GM21390 (cell line): ENCODE measurements around the gene NRXN3.
"Not testable (repeated sequence)": the region's sequence is repeated elsewhere in the genome, so short reads cannot be mapped to it uniquely, and the experiment has no call there.

ENCODE experiments used
- ATAC-seq: cut with Tn5 transposase; IDR thresholded peaks from one replicate; pipeline ENCODE4 v1.9.1; 2021; ENCODE audit not compliant: unreplicated experiment

Gene NRXN3

GRCh38 chr14:79098324-79098723 lies 928.2 kb downstream of the NRXN3 start:
- ATAC-seq = no peak

DNA sequence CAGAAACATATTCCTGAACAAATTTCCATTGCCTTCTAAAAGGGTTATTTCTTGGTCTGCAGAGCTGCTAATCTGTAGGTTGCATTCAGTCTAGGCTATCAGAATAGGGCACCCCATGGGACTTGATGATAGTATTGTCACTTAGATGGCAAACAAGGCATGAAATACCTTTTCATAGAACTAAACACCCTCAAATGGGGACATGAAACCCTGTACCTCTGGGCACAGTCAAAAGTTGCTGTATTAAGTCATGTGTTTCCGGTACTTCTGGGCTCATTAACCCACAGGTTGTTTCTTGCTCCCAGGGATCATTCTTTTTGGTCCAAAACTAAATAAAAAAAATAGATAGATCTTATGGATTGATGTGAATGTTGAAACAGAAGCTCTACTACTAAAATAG lies 930.4 kb downstream of the NRXN3 start:
- ATAC-seq = no peak

GRCh38 chr14:79101388-79101787 lies 931.2 kb downstream of the NRXN3 start:
- no peak for ATAC-seq

GRCh38 chr14:79103764-79104163 lies 933.6 kb downstream of the NRXN3 start:
- no peak for ATAC-seq

DNA sequence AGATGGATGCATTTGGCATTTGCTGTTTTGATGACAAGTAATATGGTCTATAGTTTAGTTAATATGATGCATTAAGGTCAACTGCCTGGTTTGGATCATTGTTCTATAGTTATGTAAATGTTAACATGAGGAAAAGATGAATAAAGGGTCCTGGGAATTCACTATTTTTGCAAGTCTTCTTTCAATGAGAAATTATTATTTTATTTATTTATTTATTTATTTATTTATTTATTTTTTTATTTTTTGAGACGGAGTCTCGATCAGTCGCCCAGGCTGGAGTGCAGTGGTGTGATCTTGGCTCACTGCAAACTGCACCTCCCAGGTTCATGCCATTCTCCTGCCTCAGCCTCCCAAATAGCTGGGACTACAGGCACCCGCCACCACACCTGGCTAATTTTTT lies 940.4 kb downstream of the NRXN3 start:
- ATAC-seq = not testable (repeated sequence)

DNA sequence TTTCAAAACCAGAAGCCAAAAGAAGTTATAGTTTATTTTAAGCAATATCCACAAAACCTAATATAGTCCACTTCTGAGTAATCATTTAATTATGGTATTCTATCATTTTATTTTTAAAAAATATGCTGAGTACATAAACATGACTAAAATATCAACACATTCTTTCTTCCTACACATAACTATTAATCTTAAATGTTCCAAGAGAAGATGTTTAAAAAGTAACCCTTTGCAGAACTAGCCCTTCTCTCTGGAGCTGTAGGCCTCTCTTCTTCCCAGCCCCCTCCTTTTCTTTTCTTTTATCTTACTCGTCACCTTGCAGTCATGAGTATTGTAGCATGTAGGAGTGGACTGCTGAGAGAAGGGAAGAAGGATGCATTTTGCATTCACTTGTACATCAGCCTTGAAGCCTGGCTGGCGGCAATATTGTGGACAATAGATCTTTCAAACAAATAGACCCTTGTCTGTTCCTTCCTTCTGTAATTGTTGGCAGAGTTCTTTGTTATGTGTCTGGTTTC lies 941.9 kb downstream of the NRXN3 start:
- no peak for ATAC-seq

GRCh38 chr14:79117561-79117960 lies 947.4 kb downstream of the NRXN3 start:
- ATAC-seq = no peak

DNA sequence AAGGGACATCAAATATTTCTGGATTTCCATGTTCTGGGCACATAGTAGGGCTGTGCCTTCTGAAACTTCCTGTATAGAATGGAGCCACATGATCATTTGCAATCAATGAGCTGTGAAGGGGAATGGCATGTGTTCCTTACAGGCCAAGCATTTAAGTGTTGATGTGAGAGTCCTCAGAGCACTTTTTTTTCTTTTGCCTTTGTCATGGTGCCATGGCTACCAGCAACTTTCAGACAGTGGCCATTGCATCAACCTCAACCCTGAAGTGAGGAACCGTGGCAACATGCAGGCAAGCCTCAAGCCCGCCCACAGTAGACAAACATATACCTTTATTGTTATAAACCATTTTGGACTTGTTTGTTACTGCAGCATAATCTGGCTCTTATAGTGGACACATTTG lies 948.1 kb downstream of the NRXN3 start:
- ATAC-seq = no peak

GRCh38 chr14:79134361-79134760 lies 964.2 kb downstream of the NRXN3 start:
- no peak for ATAC-seq

- no peak for ATAC-seq
Observed at GRCh38 chr14:79136071-79137044, 966.2 kb downstream of the NRXN3 start.

GRCh38 chr14:79137045-79137430 lies 966.9 kb downstream of the NRXN3 start:
- no peak for ATAC-seq

DNA sequence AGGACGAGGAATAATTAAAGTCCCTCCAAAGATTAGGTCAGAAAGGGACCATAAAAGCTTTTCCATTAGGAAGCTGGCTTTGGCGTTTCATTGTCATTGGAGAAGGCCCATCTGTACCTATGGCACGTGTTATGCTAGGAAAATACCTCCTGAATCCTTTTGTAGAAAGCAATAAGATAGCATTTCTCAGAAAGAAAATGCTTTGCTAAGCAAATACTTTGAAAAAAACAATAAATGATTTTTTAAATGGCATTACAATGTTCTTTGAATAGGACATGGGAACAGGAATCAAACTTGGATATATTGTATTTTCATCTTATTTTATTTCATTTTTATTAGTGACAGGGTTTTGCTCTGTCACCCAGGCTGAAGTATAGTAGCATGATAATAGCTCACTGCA lies 967.7 kb downstream of the NRXN3 start:
- no peak for ATAC-seq

GRCh38 chr14:79144896-79145295 lies 974.7 kb downstream of the NRXN3 start:
- no peak for ATAC-seq

DNA sequence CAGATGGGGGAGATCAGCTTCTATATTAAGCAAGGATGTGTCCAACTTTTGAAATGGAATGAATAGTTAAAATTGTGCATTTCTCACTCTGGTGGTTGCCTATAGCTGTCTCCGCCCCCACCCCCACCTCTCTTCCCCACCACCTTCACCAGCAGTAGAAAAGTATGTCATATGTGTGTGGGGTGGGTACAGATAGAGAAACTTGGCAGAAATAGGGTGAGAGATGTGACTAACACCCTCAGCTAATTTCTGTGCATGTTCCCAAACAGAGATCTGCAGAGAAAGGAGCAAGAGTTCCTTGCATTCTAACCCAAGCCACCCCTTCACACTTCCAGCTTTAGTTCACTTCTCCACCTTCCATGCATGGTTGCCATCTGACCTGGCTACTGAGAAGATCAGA lies 980.1 kb downstream of the NRXN3 start:
- ATAC-seq = no peak

- ATAC-seq = no peak
Observed at GRCh38 chr14:79157369-79157768, 987.2 kb downstream of the NRXN3 start.

- no peak for ATAC-seq
Observed at GRCh38 chr14:79161571-79161970, 991.4 kb downstream of the NRXN3 start.

- no peak for ATAC-seq
Observed at GRCh38 chr14:79162833-79163232, 992.7 kb downstream of the NRXN3 start.

GRCh38 chr14:79165471-79166090 lies 995.4 kb downstream of the NRXN3 start:
- no peak for ATAC-seq

- no peak for ATAC-seq
Observed at GRCh38 chr14:79166171-79166570, 996.0 kb downstream of the NRXN3 start.

DNA sequence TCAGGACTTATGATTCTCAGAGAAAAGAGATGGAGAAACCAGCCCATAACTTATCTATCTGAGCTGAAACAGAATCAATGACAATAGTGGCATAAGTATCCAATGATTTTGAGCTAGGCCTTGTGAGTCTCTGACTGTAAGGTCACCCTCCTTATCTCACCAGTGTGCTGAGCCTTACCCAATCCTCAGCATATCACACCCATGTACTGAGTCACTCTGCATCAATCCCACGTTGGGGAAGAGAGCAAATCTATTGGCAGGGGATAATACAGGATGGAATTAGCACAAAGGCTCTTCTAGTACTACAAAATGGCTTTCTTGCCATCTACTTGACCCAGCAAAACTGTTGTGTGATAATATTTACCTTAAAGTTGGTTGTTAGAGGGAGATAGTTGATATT lies 997.8 kb downstream of the NRXN3 start:
- ATAC-seq = no peak

GRCh38 chr14:79175671-79176070 lies 1005.5 kb downstream of the NRXN3 start:
- no peak for ATAC-seq

DNA sequence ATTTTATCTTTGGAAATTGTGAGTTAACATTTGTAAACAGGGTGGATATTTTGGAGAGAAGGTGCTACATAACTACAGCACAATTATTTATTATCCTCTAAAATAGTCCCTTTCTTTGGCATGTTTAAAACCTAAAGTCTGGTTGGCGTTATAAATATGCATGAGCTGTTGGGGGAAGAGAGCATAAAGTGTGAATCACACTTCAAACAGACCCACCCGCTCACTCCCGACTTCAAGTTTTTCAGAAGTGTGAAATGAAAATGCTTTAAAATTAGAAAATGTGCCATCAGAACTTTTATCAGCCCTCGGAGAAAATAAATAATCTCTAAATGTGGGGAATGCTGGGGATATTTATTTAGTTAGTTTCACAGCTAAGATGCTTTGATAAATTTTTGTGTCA lies 1006.9 kb downstream of the NRXN3 start:
- ATAC-seq = no peak
